ENCODE measurements around the gene CTTN.

DNA sequence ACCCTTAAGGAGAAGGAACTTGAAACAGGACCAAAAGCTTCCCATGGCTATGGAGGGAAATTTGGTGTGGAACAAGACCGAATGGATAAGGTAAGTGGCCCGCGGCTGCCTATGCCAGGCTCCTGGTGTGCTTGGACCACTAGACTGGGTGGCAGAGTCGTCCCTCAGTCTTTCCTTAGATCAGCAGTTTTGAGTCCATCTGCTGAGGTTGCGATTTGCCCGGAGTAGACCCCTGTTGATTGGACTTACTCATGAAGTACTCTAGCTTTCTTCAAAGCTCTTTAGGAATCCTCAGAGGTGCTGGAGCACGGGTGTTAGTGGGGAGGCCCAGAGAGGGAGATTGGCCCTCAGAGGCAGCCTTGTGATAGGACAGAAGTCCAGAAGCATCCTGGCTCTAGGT is 11.5 kb downstream of the CTTN start:
- TF ChIP-seq, protein P1, sequence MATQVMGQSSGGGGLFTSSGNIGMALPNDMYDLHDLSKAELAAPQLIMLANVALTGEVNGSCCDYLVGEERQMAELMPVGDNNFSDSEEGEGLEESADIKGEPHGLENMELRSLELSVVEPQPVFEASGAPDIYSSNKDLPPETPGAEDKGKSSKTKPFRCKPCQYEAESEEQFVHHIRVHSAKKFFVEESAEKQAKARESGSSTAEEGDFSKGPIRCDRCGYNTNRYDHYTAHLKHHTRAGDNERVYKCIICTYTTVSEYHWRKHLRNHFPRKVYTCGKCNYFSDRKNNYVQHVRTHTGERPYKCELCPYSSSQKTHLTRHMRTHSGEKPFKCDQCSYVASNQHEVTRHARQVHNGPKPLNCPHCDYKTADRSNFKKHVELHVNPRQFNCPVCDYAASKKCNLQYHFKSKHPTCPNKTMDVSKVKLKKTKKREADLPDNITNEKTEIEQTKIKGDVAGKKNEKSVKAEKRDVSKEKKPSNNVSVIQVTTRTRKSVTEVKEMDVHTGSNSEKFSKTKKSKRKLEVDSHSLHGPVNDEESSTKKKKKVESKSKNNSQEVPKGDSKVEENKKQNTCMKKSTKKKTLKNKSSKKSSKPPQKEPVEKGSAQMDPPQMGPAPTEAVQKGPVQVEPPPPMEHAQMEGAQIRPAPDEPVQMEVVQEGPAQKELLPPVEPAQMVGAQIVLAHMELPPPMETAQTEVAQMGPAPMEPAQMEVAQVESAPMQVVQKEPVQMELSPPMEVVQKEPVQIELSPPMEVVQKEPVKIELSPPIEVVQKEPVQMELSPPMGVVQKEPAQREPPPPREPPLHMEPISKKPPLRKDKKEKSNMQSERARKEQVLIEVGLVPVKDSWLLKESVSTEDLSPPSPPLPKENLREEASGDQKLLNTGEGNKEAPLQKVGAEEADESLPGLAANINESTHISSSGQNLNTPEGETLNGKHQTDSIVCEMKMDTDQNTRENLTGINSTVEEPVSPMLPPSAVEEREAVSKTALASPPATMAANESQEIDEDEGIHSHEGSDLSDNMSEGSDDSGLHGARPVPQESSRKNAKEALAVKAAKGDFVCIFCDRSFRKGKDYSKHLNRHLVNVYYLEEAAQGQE (IDR thresholded peaks at IDR 0.05; ENCODE audit: insufficient read depth in 1 of 2, low read depth in 2 of 2, low read length in 2 of 2) = no peak
- TF ChIP-seq SIN3A (IDR thresholded peaks at IDR 0.05; ENCODE audit: borderline replicate concordance, insufficient read depth, low read length) (no peak), POLR2AphosphoS5 (IDR thresholded peaks at IDR 0.05; ENCODE audit: low read depth, low read length) (no peak), TAF1 (IDR thresholded peaks at IDR 0.05; ENCODE audit: borderline replicate concordance, insufficient read depth, low read length) (no peak), FOXP2 (optimal IDR thresholded peaks at IDR 0.05; ENCODE audit: borderline replicate concordance, extremely low read depth, extremely low read length, insufficient read depth) (no peak)
